Suprapubic skin (tissue), 3 donors: ENCODE data around the gene SYCP1.
"Not testable (repeated sequence)": the region's sequence is repeated elsewhere in the genome, so short reads cannot be mapped to it uniquely, and the experiment has no call there.

Experiments used
- CTCF ChIP-seq, 2 donors: fragments of 200-600 bp in 1 of 2; fragments of 450-650 bp in 1 of 2; sonication (generic) in 1 of 2; IDR thresholded peaks; one replicate each; pipeline ENCODE4 v1.5.1; 2016 to 2019; ENCODE audit warnings: antibody characterized with exemption in 2 of 2, mild to moderate bottlenecking in 1 of 2, moderate library complexity in 1 of 2
- EP300 ChIP-seq: sonication (generic); formaldehyde crosslinking; IDR thresholded peaks from one replicate; pipeline ENCODE4 v1.6.1; 2017; ENCODE audit warnings: antibody characterized with exemption

- not testable (repeated sequence) for TF ChIP-seq EP300; CTCF (IDR thresholded peaks at IDR 0.05)
Measured at GRCh38 chr1:114915720-114916119, 61.1 kb downstream of the SYCP1 start.
